ENCODE results near the gene KCNK5.

The KCNK5 gene

DNA sequence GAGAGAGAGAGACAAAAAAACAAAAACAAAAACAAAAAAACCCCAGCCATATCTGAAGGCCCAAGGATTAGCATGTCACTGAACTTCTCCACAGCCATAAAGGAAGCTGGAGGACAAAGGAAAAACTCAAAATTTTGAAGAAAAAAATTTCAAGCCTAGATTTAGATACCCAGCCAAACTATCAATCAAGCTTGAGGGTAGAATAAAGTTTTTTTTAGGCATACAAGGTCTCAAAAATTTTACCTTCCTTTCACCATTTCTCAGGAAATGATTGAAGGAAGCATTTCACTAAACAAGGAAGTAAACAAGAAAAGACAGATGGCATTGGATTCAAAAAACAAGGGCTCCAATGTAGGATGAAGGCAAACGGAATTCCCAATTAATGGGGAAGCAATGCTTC is 52.1 kb downstream of the KCNK5 start:
- H3K27me3 Mint-ChIP-seq (ENCODE audit: low read depth): no peaks in the 10 kb centered on the region
- H3K4me1 Mint-ChIP-seq (ENCODE audit: low read depth): no peaks in the 10 kb centered on the region

DNA sequence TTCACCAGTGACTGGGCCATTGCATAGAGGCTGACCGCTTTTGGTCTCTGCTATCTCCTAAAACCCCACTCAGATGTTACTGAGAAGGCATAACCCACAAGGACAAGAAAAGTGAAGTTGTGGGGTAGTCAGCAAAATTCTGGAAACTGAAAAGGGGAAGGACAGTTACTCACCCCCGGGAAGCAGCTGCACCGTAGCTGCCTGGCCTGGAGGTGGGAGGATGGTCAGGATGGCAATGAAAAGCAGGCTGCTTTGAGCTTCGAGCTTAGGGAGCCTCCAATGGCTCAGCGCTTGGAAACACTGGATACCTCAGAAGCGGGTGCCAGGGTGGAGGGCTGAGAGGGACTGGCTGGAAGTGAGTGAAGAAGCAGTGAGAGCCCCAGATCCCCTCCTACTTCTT is 56.0 kb downstream of the KCNK5 start:
- peaks cover 13% of the 10 kb centered on the region for H3K9me3 Mint-ChIP-seq
- H3K27ac Mint-ChIP-seq: no peak overlapping the region
- no peaks in the 10 kb centered on the region for H3K27me3 Mint-ChIP-seq (ENCODE audit: low read depth)
- H3K36me3 Mint-ChIP-seq (ENCODE audit: low read depth): peaks cover 12% of the 10 kb centered on the region
- no peaks in the 10 kb centered on the region for H3K4me1 Mint-ChIP-seq (ENCODE audit: low read depth)
- H3K4me3 Mint-ChIP-seq: no peak overlapping the region
- DNase-seq (ENCODE audit: low spot score): no peak

More for the DNA sequence above, 52.1 kb downstream of the KCNK5 start:
- Mint-ChIP-seq H3K9me3 (peaks cover 19% of the 10 kb centered on the region), H3K27ac (no peak overlapping the region), H3K4me3 (no peak overlapping the region), H3K36me3 (ENCODE audit: low read depth) (peaks cover 17% of the 10 kb centered on the region)
- DNase-seq (ENCODE audit: low spot score): no peak

DNA sequence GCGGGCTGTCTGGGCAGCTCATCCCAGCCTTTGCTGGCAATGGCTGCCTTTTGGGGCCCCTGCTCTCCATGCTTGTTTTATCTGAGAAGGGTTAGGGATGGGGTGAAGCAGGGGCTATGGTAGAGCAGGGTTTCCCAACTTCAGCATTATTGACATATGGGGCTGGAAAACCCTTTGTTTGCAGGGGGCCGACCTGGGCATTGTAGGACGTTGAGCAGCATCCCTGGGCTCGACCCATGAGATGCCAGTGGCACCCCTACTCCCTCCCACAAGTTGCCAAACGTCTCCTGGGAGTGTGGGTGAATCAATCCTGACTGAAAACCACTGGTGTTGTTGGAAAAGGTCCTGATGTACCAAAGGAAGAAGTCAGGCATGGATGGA is 56.9 kb downstream of the KCNK5 start:
- no peak overlapping the region for H3K4me3 Mint-ChIP-seq
- H3K27me3 Mint-ChIP-seq (ENCODE audit: low read depth): no peaks in the 10 kb centered on the region

DNA sequence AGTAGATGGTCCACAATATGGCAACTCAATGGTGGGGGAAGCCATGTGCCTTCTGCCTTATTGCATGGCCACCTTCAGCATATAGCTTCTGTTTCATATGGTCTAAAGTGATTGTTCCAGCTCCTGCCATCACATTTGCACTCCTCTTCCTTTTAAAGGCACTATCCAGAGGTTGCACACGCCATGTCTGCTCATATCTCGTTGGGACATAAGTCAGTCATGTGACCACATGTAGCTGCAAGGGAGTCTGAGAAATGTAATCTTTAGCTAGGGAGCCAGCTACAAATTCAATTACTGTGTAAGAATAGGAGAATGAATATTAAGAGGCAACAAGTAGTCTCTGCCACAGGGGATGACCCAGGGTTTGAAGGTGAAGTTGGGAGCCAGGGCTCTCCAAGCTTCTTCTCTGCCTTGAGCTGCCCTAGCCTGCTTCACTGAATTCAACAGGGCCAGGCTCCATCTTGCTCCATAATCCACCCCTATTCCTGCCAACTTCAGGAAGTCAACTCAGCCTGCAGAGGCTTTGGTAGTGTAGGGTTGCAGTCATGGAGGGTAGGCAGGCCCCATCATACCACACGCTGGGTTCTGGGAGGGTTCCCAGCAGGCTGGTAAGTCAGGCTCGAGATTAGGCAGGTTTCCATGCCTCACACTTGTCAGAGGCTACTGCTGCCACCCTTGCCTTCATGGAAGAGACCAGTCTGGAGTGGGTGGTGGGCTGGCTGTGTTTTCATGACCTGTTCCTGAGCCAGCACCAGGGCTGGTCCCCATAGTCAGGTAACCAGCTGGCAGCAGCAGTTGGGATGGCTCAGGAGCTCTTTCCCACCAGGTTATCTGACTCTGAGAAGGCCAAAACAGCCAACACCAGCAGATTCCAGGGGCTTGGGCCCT is 57.5 kb downstream of the KCNK5 start:
- H3K4me1 Mint-ChIP-seq (ENCODE audit: low read depth): no peaks in the 10 kb centered on the region
- H3K27me3 Mint-ChIP-seq (ENCODE audit: low read depth): no peaks in the 10 kb centered on the region
- no peak overlapping the region for H3K4me3 Mint-ChIP-seq
- peaks cover 2% of the 10 kb centered on the region for H3K9me3 Mint-ChIP-seq
- H3K36me3 Mint-ChIP-seq (ENCODE audit: low read depth): peaks cover 10% of the 10 kb centered on the region
- no peak overlapping the region for H3K27ac Mint-ChIP-seq
- DNase-seq (ENCODE audit: low spot score): no peak

More for the DNA sequence above, 56.9 kb downstream of the KCNK5 start:
- H3K27ac Mint-ChIP-seq: no peak overlapping the region
- peaks cover 12% of the 10 kb centered on the region for H3K36me3 Mint-ChIP-seq (ENCODE audit: low read depth)
- H3K4me1 Mint-ChIP-seq (ENCODE audit: low read depth): no peaks in the 10 kb centered on the region
- no peak for DNase-seq (ENCODE audit: low spot score)
- peaks cover 7% of the 10 kb centered on the region for H3K9me3 Mint-ChIP-seq

DNA sequence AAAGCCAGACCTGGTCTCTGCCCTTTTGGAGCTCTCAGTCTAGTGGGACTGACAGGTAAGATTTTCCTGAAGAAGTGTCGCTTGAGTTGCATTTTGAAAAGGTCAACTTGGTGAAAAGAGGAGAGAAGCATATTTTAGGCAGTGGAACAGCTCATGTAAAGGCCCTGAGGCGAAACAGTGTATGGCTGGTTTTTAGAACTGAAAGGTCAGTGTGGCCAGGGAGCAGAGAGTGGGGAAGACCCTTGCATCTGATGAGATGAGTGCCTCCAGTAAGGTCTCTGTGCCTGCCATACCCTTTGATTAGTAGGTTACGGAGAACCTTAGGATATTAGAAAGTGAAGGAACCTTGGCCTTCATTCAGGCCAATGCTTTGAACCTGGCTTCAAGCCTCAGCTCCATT is 58.4 kb downstream of the KCNK5 start:
- H3K4me1 Mint-ChIP-seq (ENCODE audit: low read depth): no peaks in the 10 kb centered on the region
- H3K27me3 Mint-ChIP-seq (ENCODE audit: low read depth): no peaks in the 10 kb centered on the region
- DNase-seq (ENCODE audit: low spot score): no peak
- H3K36me3 Mint-ChIP-seq (ENCODE audit: low read depth): peaks cover 9% of the 10 kb centered on the region
- no peak overlapping the region for H3K4me3 Mint-ChIP-seq
- H3K9me3 Mint-ChIP-seq: no peaks in the 10 kb centered on the region
- H3K27ac Mint-ChIP-seq: no peak overlapping the region

DNA sequence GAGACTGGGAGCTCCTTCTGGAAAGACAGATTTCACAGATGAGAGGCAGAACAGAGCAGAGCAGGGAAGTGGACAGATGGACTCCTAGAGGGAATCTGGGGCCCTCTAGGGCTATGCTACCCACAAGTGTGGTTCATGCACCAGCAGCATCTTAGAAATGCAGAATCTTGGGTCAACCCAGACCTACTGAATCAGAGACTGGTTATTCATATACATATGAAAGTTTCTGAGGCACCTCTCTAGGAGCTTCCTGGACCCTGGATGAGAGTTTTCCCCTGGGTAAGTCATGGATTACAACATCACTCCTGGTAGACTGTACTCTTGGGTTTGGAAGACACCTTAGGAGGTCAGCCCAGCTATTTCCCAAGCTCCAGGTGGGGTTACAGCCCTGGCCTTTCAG is 58.9 kb downstream of the KCNK5 start:
- Mint-ChIP-seq H3K4me1 (ENCODE audit: low read depth) (no peaks in the 10 kb centered on the region), H3K27ac (no peak overlapping the region), H3K4me3 (no peak overlapping the region), H3K9me3 (no peaks in the 10 kb centered on the region), H3K27me3 (ENCODE audit: low read depth) (no peaks in the 10 kb centered on the region), H3K36me3 (ENCODE audit: low read depth) (peaks cover 9% of the 10 kb centered on the region)
- DNase-seq (ENCODE audit: low spot score): no peak

DNA sequence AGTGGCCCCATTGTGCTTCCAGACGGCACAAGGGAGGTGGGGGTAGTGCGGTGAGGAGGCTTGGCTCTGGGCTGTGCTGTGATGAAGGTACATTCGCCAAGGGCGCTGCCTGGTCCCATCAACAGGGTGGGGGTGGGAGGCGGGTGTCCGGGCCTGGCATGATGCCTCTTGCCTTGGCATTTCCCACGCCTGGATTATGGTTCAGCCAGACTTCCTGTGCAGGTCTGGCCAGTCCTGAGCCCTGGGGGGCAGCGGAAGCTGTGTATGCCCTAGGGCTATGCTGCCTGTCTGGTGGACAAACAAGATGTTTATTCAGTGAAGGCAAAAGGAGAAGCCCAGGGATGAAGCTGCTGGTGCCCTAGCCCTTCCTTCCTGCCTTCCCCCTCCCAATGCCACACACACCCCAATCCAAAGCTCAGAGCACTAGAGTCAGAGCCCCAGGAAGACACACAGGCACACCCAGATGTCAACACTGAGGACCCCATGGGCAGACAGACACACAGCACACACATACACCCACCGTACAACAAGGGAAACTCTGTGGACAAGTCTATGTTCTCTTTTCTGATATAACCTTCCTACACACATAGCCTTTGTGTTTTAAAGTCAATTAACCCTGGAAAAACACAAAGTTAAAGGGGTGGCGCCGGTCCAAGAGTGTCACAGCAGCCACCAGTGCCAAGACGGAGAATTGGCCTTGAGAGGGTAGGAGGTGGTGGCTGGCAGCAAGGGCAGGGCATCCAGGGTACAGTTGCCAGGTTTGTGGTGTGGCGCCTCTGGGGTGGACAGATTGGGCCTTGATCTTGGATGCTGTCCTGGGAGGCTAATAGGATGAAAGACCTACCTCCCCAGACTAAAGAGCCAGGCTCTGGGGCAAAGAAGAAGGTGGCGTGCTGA is 59.6 kb downstream of the KCNK5 start:
- Mint-ChIP-seq H3K4me1 (ENCODE audit: low read depth) (no peaks in the 10 kb centered on the region), H3K27me3 (ENCODE audit: low read depth) (no peaks in the 10 kb centered on the region), H3K27ac (no peak overlapping the region), H3K4me3 (no peak overlapping the region), H3K36me3 (ENCODE audit: low read depth) (peaks cover 9% of the 10 kb centered on the region), H3K9me3 (no peaks in the 10 kb centered on the region)
- DNase-seq (ENCODE audit: low spot score): no peak

GRCh38 chr6:39167866-39168625 is 61.2 kb downstream of the KCNK5 start:
- Mint-ChIP-seq H3K4me1 (ENCODE audit: low read depth) (no peaks in the 10 kb centered on the region), H3K36me3 (ENCODE audit: low read depth) (peaks cover 9% of the 10 kb centered on the region), H3K9me3 (no peaks in the 10 kb centered on the region), H3K4me3 (no peak overlapping the region), H3K27ac (no peak overlapping the region), H3K27me3 (ENCODE audit: low read depth) (no peaks in the 10 kb centered on the region)
- no peak for DNase-seq (ENCODE audit: low spot score)

- Mint-ChIP-seq H3K27me3 (ENCODE audit: low read depth) (no peaks in the 10 kb centered on the region), H3K4me1 (ENCODE audit: low read depth) (no peaks in the 10 kb centered on the region), H3K36me3 (ENCODE audit: low read depth) (peaks cover 5% of the 10 kb centered on the region), H3K4me3 (no peak overlapping the region), H3K9me3 (no peaks in the 10 kb centered on the region), H3K27ac (no peak overlapping the region)
- no peak for DNase-seq (ENCODE audit: low spot score)
Observed at GRCh38 chr6:39167321-39167720, 62.0 kb downstream of the KCNK5 start.

DNA sequence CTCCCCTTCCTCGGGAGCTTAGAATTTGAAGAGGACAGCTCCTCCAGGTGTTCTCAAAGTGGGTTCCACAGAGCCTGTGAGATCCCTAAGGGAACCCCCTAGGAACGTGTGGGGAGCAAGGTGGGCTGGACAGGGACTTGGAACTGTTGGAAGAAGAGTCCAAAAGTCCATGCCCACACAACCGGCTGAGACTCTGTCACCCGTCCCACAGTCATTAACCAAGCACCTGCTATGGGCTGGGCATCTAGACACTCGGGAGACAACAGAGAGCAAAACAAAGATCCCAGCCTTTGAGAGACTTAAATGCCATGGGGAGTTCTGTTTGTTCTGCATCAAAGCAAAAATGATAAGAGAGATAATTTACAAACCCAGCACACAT is 62.4 kb downstream of the KCNK5 start:
- H3K4me1 Mint-ChIP-seq (ENCODE audit: low read depth): no peaks in the 10 kb centered on the region
- no peaks in the 10 kb centered on the region for H3K9me3 Mint-ChIP-seq
- peaks cover 5% of the 10 kb centered on the region for H3K36me3 Mint-ChIP-seq (ENCODE audit: low read depth)
- no peak overlapping the region for H3K27ac Mint-ChIP-seq
- H3K27me3 Mint-ChIP-seq (ENCODE audit: low read depth): no peaks in the 10 kb centered on the region
- no peak overlapping the region for H3K4me3 Mint-ChIP-seq
- DNase-seq (ENCODE audit: low spot score): no peak

DNA sequence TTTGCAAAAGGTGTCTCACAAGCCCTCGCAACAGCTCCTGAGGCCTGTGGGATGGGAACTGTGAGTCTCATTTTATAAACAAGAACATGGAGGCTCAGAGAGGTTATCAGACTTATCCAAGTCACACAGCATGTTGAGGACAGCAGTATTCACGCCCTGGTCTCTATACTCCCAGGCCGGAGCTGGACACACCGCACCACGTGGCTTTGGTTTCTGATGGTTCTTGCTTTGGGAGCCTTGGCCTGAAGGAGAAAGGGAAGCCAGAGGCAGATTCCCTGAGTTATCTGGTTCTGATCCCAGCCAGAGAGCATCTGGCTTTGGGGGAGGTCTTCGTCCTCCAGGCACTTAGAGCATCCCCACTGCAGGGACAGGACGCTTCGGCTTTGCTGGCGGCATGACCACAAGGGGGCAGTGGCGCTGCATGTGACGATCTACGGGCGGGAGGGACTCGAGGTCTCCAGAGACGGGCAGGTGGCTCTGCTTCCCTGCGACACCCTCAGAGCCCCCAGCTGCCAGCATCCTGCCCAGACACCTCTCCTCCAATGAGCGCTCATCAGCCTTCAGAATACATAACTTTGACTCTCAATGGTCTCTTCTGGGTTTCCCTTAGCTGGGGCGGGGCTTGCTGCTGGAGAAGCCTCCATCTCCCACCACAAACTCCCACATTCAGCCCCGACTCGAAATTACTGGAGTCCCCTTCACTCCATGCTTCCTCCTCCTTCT is 62.9 kb downstream of the KCNK5 start:
- no peaks in the 10 kb centered on the region for H3K9me3 Mint-ChIP-seq
- no peaks in the 10 kb centered on the region for H3K27me3 Mint-ChIP-seq (ENCODE audit: low read depth)
- no peak overlapping the region for H3K27ac Mint-ChIP-seq
- no peaks in the 10 kb centered on the region for H3K4me1 Mint-ChIP-seq (ENCODE audit: low read depth)
- no peak overlapping the region for H3K4me3 Mint-ChIP-seq
- peaks cover 3% of the 10 kb centered on the region for H3K36me3 Mint-ChIP-seq (ENCODE audit: low read depth)
- peak; percentile 73 for DNase-seq (ENCODE audit: low spot score)

- DNase-seq (ENCODE audit: low spot score): no peak
- H3K27ac Mint-ChIP-seq: no peak overlapping the region
- no peaks in the 10 kb centered on the region for H3K27me3 Mint-ChIP-seq (ENCODE audit: low read depth)
- H3K36me3 Mint-ChIP-seq (ENCODE audit: low read depth): peaks cover 14% of the 10 kb centered on the region
- peaks cover 13% of the 10 kb centered on the region for H3K4me1 Mint-ChIP-seq (ENCODE audit: low read depth)
- peaks cover 4% of the 10 kb centered on the region for H3K9me3 Mint-ChIP-seq
- H3K4me3 Mint-ChIP-seq: no peak overlapping the region
Observed at GRCh38 chr6:39157511-39157910, 71.8 kb downstream of the KCNK5 start.

DNA sequence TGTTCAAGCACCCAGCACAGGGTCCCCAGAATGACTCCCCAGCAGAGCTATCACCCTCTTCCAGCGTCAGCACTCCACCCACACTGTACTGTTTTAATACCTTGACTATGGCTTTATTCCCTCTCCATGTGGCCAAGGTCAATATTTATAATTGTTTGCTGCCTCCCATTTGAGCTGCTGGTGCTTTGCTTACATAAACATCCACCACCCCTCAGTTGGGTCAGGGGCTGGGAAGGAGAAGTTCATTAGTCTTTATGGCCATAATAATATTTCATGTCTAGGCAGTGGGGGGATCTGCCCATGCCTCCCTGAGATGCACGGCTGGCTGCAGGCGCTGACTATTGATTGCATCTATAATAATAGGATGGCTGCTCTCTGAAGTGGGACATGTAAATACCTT is 72.5 kb downstream of the KCNK5 start:
- peaks cover 19% of the 10 kb centered on the region for H3K4me1 Mint-ChIP-seq (ENCODE audit: low read depth)
- no peak overlapping the region for H3K4me3 Mint-ChIP-seq
- H3K9me3 Mint-ChIP-seq: peaks cover 4% of the 10 kb centered on the region
- DNase-seq (ENCODE audit: low spot score): no peak
- H3K36me3 Mint-ChIP-seq (ENCODE audit: low read depth): peaks cover 14% of the 10 kb centered on the region
- H3K27ac Mint-ChIP-seq: no peak overlapping the region
- no peaks in the 10 kb centered on the region for H3K27me3 Mint-ChIP-seq (ENCODE audit: low read depth)

Data from T-helper 2 cell treated with Interferon-gamma antibody and Interleukin-4, amounts not matched to agents 5 μg/mL and 100 μg/mL, for 36 hours (primary cell).